Measurements from ENCODE around the gene PKIG.

GRCh38 chr20:44552050-44552449 lies 30.3 kb upstream of the PKIG start:
- TF ChIP-seq POLR2A (IDR thresholded peaks at IDR 0.05), result no peak
- TF ChIP-seq CTCF (IDR thresholded peaks at IDR 0.05), result no peak
- TF ChIP-seq POLR2AphosphoS5 (IDR thresholded peaks at IDR 0.05), result no peak
